Activated T-helper 1 cell treated with Interleukin-2 at 50 U/mL for 16 hours (primary cell): ENCODE measurements around the gene NUSAP1.
"Not testable (repeated sequence)": the region's sequence is repeated elsewhere in the genome, so short reads cannot be mapped to it uniquely, and the experiment has no call there.

Source experiments
- DNase-seq: peaks from one replicate; pipeline ENCODE4 v3.0.0-alpha.2; 2020; ENCODE audit warnings: low read depth

NUSAP1 gene

GRCh38 chr15:41416128-41416741, 83.6 kb downstream of the NUSAP1 start:
- DNase-seq = no peak

- DNase-seq = peak; percentile 98
Observed at GRCh38 chr15:41416742-41417417, 84.2 kb downstream of the NUSAP1 start, which contains the start of gene RTF1. TSS of gene RTF1 (plus strand) at chr15:41417095. CDS start at chr15:41417116, 21 bp downstream.

- no peak for DNase-seq
Observed at GRCh38 chr15:41417418-41418195, 84.9 kb downstream of the NUSAP1 start.

- DNase-seq = no peak
Observed at GRCh38 chr15:41423979-41424659, 91.4 kb downstream of the NUSAP1 start.

GRCh38 chr15:41424809-41425208, 92.1 kb downstream of the NUSAP1 start:
- no peak for DNase-seq

GRCh38 chr15:41425907-41426306, 93.2 kb downstream of the NUSAP1 start:
- not testable (repeated sequence) for DNase-seq

GRCh38 chr15:41429003-41429890, 96.6 kb downstream of the NUSAP1 start:
- DNase-seq = no peak
